Measurements from ENCODE around the gene CCDC190.
"Not testable (repeated sequence)": the region's sequence is repeated elsewhere in the genome, so short reads cannot be mapped to it uniquely, and the experiment has no call there.

The CCDC190 gene

GRCh38 chr1:162876751-162877150 is 15.8 kb upstream of the CCDC190 start:
- no peak for DNase-seq

GRCh38 chr1:162873671-162874666 is 13.0 kb upstream of the CCDC190 start:
- no peak for DNase-seq

- DNase-seq: no peak
These were observed 12.0 kb upstream of the CCDC190 start for GRCh38 chr1:162872981-162873380.

GRCh38 chr1:162871417-162871816 is 10.4 kb upstream of the CCDC190 start:
- DNase-seq: not testable (repeated sequence)

GRCh38 chr1:162868972-162869371 is 8.0 kb upstream of the CCDC190 start:
- no peak for DNase-seq

GRCh38 chr1:162861625-162862024 is 650 bp upstream of the CCDC190 start:
- DNase-seq: no peak

- no peak for DNase-seq
These were observed 1.8 kb downstream of the CCDC190 start for GRCh38 chr1:162859191-162859590.

GRCh38 chr1:162857850-162858249 is 3.1 kb downstream of the CCDC190 start:
- DNase-seq: no peak

- no peak for DNase-seq
These were observed 4.7 kb downstream of the CCDC190 start for GRCh38 chr1:162856260-162856659.

- DNase-seq: no peak
These were observed 5.4 kb downstream of the CCDC190 start for GRCh38 chr1:162855461-162856150.

GRCh38 chr1:162854245-162854882 is 6.6 kb downstream of the CCDC190 start:
- DNase-seq: peak; percentile 24 to 41

- DNase-seq: no peak
These were observed 9.6 kb downstream of the CCDC190 start for GRCh38 chr1:162851341-162851740.

GRCh38 chr1:162849711-162850110 is 11.3 kb downstream of the CCDC190 start:
- DNase-seq: no peak

GRCh38 chr1:162847839-162848453 is 13.0 kb downstream of the CCDC190 start:
- peak; percentile 83 to 86 for DNase-seq

- no peak for DNase-seq
These were observed 14.4 kb downstream of the CCDC190 start for GRCh38 chr1:162846256-162847212.

GRCh38 chr1:162844153-162844552 is 16.8 kb downstream of the CCDC190 start:
- no peak for DNase-seq

- no peak for DNase-seq
These were observed 20.6 kb downstream of the CCDC190 start for GRCh38 chr1:162840250-162840839.

- DNase-seq: no peak
These were observed 22.1 kb downstream of the CCDC190 start for GRCh38 chr1:162838863-162839262.

- no peak for DNase-seq
These were observed 25.6 kb downstream of the CCDC190 start for GRCh38 chr1:162835157-162835899.

- no peak for DNase-seq
These were observed 28.5 kb downstream of the CCDC190 start for GRCh38 chr1:162832470-162832869.

GRCh38 chr1:162829268-162829667 is 31.7 kb downstream of the CCDC190 start:
- no peak for DNase-seq

Data from stimulated activated CD4-positive, alpha-beta T cell treated with anti-CD3 and anti-CD28 coated beads, Interleukin-2, amount 100 ng/mL, for 48 hours (primary cell).